HL-60 (cell line): ENCODE results near the gene KLHL33.

Experiments
- DNase-seq, 2 experiments: peaks; one replicate each; pipeline ENCODE4 v3.0.0-alpha.2; 2010 to 2020; ENCODE audit warnings: low read depth in 1 of 2, low spot score in 1 of 2
- H3K27ac ChIP-seq: fragments of 250-450 bp; sonication (Bioruptor Pico); replicated peaks from 2 replicates; pipeline ENCODE4 v1.5.1; 2020; ENCODE audit warnings: mild to moderate bottlenecking, moderate library complexity
- H3K27me3 ChIP-seq: fragments of 250-450 bp; sonication (Bioruptor Pico); 2 replicates; pipeline ENCODE4 v1.5.1; 2021; ENCODE audit warnings: mild to moderate bottlenecking, moderate library complexity; ENCODE audit not compliant: insufficient read depth, poor library complexity, severe bottlenecking
- H3K4me3 ChIP-seq: replicated peaks from 2 replicates; pipeline ENCODE4 v1.5.1; 2011; ENCODE audit warnings: mild to moderate bottlenecking, control low read depth, low read length; ENCODE audit not compliant: insufficient read depth
- GABPA ChIP-seq: IDR thresholded peaks from 2 replicates; pipeline ENCODE4 v1.6.1; 2012; ENCODE audit warnings: low read depth
- POLR2AphosphoS5 ChIP-seq: IDR thresholded peaks from 2 replicates; pipeline ENCODE4 v1.6.1; 2012; ENCODE audit warnings: low read depth
- SPI1 ChIP-seq: IDR thresholded peaks from 2 replicates; pipeline ENCODE4 v1.6.1; 2012; ENCODE audit warnings: low read depth, mild to moderate bottlenecking, borderline replicate concordance
- TF ChIP-seq, protein P1 (sequence below): IDR thresholded peaks from 2 replicates; pipeline ENCODE4 v1.6.1; 2012; ENCODE audit warnings: low read depth; ENCODE audit not compliant: insufficient replicate concordance
- TF ChIP-seq, protein P2 (sequence below): IDR thresholded peaks from one replicate; pipeline ENCODE4 v1.5.1; 2011; ENCODE audit warnings: low read length, control low read depth, inconsistent platforms; ENCODE audit not compliant: insufficient read depth

KLHL33 gene

DNA sequence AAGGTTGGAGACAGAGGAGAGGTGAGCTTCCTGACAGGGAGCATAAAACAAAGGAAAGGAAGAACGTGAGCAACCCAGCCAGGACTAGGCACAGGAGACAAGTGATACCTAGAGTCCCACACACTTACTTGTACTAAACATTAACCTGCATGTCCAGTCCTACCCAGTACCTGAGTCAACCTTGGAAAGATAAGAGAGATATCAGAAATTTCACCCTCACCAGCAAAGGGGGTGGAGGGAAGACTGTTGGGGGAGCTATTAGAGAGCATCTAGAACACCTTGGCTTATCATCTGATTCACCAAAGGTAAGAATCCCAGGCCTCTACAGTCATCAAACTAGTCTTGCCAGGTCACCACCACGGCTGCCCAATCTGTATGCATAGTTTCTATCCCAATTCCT is 11.1 kb downstream of the KLHL33 start:
- no peak overlapping the region for H3K4me3 ChIP-seq
- TF ChIP-seq POLR2AphosphoS5 (no peak), GABPA (no peak), SPI1 (no peak)
- TF ChIP-seq, protein P1, sequence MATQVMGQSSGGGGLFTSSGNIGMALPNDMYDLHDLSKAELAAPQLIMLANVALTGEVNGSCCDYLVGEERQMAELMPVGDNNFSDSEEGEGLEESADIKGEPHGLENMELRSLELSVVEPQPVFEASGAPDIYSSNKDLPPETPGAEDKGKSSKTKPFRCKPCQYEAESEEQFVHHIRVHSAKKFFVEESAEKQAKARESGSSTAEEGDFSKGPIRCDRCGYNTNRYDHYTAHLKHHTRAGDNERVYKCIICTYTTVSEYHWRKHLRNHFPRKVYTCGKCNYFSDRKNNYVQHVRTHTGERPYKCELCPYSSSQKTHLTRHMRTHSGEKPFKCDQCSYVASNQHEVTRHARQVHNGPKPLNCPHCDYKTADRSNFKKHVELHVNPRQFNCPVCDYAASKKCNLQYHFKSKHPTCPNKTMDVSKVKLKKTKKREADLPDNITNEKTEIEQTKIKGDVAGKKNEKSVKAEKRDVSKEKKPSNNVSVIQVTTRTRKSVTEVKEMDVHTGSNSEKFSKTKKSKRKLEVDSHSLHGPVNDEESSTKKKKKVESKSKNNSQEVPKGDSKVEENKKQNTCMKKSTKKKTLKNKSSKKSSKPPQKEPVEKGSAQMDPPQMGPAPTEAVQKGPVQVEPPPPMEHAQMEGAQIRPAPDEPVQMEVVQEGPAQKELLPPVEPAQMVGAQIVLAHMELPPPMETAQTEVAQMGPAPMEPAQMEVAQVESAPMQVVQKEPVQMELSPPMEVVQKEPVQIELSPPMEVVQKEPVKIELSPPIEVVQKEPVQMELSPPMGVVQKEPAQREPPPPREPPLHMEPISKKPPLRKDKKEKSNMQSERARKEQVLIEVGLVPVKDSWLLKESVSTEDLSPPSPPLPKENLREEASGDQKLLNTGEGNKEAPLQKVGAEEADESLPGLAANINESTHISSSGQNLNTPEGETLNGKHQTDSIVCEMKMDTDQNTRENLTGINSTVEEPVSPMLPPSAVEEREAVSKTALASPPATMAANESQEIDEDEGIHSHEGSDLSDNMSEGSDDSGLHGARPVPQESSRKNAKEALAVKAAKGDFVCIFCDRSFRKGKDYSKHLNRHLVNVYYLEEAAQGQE: no peak
- TF ChIP-seq, protein P2, sequence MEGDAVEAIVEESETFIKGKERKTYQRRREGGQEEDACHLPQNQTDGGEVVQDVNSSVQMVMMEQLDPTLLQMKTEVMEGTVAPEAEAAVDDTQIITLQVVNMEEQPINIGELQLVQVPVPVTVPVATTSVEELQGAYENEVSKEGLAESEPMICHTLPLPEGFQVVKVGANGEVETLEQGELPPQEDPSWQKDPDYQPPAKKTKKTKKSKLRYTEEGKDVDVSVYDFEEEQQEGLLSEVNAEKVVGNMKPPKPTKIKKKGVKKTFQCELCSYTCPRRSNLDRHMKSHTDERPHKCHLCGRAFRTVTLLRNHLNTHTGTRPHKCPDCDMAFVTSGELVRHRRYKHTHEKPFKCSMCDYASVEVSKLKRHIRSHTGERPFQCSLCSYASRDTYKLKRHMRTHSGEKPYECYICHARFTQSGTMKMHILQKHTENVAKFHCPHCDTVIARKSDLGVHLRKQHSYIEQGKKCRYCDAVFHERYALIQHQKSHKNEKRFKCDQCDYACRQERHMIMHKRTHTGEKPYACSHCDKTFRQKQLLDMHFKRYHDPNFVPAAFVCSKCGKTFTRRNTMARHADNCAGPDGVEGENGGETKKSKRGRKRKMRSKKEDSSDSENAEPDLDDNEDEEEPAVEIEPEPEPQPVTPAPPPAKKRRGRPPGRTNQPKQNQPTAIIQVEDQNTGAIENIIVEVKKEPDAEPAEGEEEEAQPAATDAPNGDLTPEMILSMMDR: no peak
- DNase-seq: no peak
- H3K27me3 ChIP-seq: no peaks in the 10 kb centered on the region
- no peak overlapping the region for H3K27ac ChIP-seq

DNA sequence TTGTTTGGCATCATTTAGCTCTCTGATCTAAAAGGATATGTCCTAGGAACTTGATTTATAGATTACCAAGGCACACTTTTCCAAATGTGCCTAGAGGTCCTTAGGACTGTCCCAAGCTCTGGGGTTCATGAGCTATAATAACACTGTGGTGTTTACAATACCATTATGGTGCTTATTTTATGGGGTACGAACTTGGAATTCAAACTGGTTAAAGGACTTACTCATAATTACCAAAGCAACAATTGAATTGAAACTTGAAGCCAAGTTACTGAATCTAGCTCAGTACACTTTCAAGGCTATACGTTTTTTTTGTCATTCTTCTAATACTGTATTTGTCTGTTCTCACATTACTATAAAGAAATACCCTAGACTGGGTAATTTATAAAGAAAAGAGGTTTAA is 13.1 kb downstream of the KLHL33 start:
- TF ChIP-seq, protein P2: no peak
- TF ChIP-seq GABPA (no peak), SPI1 (no peak), POLR2AphosphoS5 (no peak)
- TF ChIP-seq, protein P1: no peak

DNA sequence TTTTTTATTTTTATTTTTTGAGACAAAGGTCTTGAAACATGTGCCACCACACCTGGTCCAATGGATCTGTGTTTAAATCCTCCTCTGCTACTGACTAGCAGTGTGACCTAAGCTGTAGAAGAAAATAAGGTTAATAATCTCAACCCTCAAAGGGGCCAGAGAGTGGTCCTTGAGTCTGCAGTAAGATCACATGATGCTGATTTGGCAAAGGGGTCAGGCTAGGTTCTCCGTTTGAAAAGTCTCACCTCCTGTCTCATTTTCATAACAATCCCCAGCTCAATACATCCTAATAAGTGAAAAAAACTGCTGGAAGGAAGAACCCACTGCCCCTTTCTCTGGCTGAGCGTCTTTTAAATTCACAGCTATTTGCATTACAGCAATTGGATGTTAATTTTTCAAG is 14.7 kb downstream of the KLHL33 start:
- H3K4me3 ChIP-seq: no peak overlapping the region
- H3K27me3 ChIP-seq: no peaks in the 10 kb centered on the region
- H3K27ac ChIP-seq: no peak overlapping the region
- TF ChIP-seq SPI1: no peak
- no peak for TF ChIP-seq GABPA
- TF ChIP-seq, protein P2: no peak
- TF ChIP-seq, protein P1: no peak
- no peak for DNase-seq

More for the DNA sequence above, 13.1 kb downstream of the KLHL33 start:
- no peak for DNase-seq
- no peaks in the 10 kb centered on the region for H3K27me3 ChIP-seq
- no peak overlapping the region for H3K27ac ChIP-seq
- no peak overlapping the region for H3K4me3 ChIP-seq
